PC-3 (cell line): ENCODE results near the gene NPW. TPM values are rescaled to one million over a fixed set of nuclear protein-coding genes. Genes with fewer than 3 reads are reported as not detected.
A peak's percentile ranks its signal among the peaks of the same experiment; 100 is the strongest.

Experiments used
- ATAC-seq: fragments of 200-7000 bp; cut with Tn5 transposase; 2 replicates; pipeline ENCODE4 v1.9.1; 2020; ENCODE audit warnings: mild to moderate bottlenecking, moderate library complexity
- BruUV-seq: library from RNA; stranded (reverse); fragments of 400-500 nt; replicated peaks from 2 replicates; lab custom pipeline; 2021; lab: Mats Ljungman, UMichigan
- CTCF ChIA-PET: fragments of 300-600 bp; sonication (Branson Sonifier 250); formaldehyde crosslinking; loops from one replicate; lab custom pipeline; 2022; ENCODE audit warnings: antibody characterized with exemption; lab: Charles Lee
- POLR2A ChIA-PET: fragments of 300-600 bp; sonication (Branson Sonifier 250); formaldehyde crosslinking; loops from one replicate; lab custom pipeline; 2022; ENCODE audit warnings: antibody characterized with exemption; ENCODE audit not compliant: unreplicated experiment; lab: Charles Lee
- DNase-seq: peaks from one replicate; pipeline ENCODE4 v3.0.0-alpha.2; 2015
- H2AFZ ChIP-seq: fragments of 300-600 bp; sonication (generic); 2 replicates; pipeline ENCODE4 v1.6.0; 2016; ENCODE audit warnings: antibody characterized with exemption, low read length
- H3F3A ChIP-seq: fragments of 300-600 bp; sonication (generic); one replicate; pipeline ENCODE4 v1.6.0; 2017; ENCODE audit warnings: antibody characterized with exemption, low read length, control low read depth, mild to moderate bottlenecking; ENCODE audit not compliant: unreplicated experiment
- H3K27ac ChIP-seq: fragments of 300-600 bp; sonication (generic); 2 replicates; pipeline ENCODE4 v1.5.1; 2016; ENCODE audit warnings: mild to moderate bottlenecking, low read length
- H3K27me3 ChIP-seq: fragments of 300-600 bp; sonication (generic); 2 replicates; pipeline ENCODE4 v1.6.1; 2016; ENCODE audit warnings: low read length, mixed read lengths
- H3K36me3 ChIP-seq: fragments of 300-600 bp; sonication (generic); 2 replicates; pipeline ENCODE4 v1.6.1; 2016; ENCODE audit warnings: low read depth, mixed run types, low read length, mixed read lengths
- H3K4me1 ChIP-seq: fragments of 300-600 bp; sonication (generic); 2 replicates; pipeline ENCODE4 v1.5.1; 2016; ENCODE audit warnings: low read length; ENCODE audit not compliant: insufficient read depth
- H3K4me2 ChIP-seq: fragments of 300-600 bp; sonication (generic); 2 replicates; pipeline ENCODE4 v1.6.0; 2016; ENCODE audit warnings: low read length
- H3K4me3 ChIP-seq: fragments of 300-600 bp; sonication (generic); 2 replicates; pipeline ENCODE4 v1.5.1; 2016; ENCODE audit warnings: mild to moderate bottlenecking, low read length, mixed read lengths
- H3K79me2 ChIP-seq: fragments of 300-600 bp; sonication (generic); 2 replicates; pipeline ENCODE4 v1.6.1; 2017; ENCODE audit warnings: low read length, mixed read lengths
- H3K9ac ChIP-seq: fragments of 300-600 bp; sonication (generic); 2 replicates; pipeline ENCODE4 v1.6.0; 2016; ENCODE audit warnings: mild to moderate bottlenecking, low read length
- H3K9me2 ChIP-seq: fragments of 300-600 bp; sonication (generic); replicated peaks from 2 replicates; pipeline ENCODE4 v1.6.1; 2016; ENCODE audit warnings: mixed run types, low read length, mixed read lengths
- H3K9me3 ChIP-seq: fragments of 300-600 bp; sonication (generic); 2 replicates; pipeline ENCODE4 v1.6.1; 2016; ENCODE audit warnings: low read length, mixed read lengths
- H4K20me1 ChIP-seq: fragments of 300-600 bp; sonication (generic); 2 replicates; pipeline ENCODE4 v1.6.1; 2016; ENCODE audit warnings: low read length, mixed read lengths
- EZH2 ChIP-seq: fragments of 300-600 bp; sonication (generic); IDR thresholded peaks from one replicate; pipeline ENCODE4 v1.6.1; 2017; ENCODE audit warnings: antibody characterized with exemption, mild to moderate bottlenecking, low read length; ENCODE audit not compliant: unreplicated experiment
- EZH2phosphoT487 ChIP-seq: fragments of 300-600 bp; sonication (generic); IDR thresholded peaks from 2 replicates; pipeline ENCODE4 v1.6.1; 2018; ENCODE audit warnings: mild to moderate bottlenecking, antibody characterized with exemption, low read length, borderline replicate concordance
- intact Hi-C: fragments of 100-400 bp; cut with micrococcal nuclease; formaldehyde crosslinking; loops from 2 replicates; pipeline ENCODE4 v1.9.0; 2023
- total RNA-seq: library from RNA; depleted of rRNA; stranded (reverse); fragments of >200 nt; gene quantifications from 2 replicates; pipeline ENCODE4 v1.2.3, GENCODE V29; 2014
- TF ChIP-seq, protein P1 (sequence below): fragments of 300-600 bp; sonication (generic); conservative IDR thresholded peaks from 2 replicates; pipeline ENCODE4 v1.5.1; 2017; ENCODE audit warnings: antibody characterized with exemption, low read depth, mild to moderate bottlenecking, low read length

Gene NPW
- total RNA-seq, 1 experiment from 2014 or later, result 3.8 TPM

DNA sequence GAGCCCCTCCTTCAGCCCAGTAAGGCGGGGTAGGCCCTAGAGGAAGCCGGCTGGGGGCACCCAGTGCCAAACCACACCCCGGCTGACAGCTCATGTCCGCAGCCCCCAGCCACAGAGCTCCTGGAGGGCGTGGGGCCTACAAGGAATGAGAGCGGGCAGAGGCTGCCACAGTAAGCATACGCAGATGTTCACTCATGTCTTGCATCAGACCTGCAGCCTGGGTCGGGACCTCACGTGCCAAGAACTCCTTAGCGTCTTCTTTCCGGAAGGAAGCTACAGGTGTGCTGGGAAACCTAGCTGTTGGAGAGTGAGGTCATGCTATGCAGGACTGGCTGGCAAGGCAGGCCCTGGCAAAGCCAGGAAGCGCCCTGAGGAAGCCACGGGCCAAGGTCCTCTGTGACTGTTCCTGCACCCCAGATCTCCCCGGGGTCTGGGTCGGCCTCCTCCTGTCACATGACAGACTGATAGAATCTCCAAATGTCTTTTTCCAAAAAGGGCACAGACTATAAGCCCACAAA lies 11.5 kb upstream of the NPW start:
- Histone ChIP-seq H3K36me3 (peaks cover 3% of the 10 kb centered on the region; the same call in 1 of the 2 replicates), H3K9ac (peak overlapping the region; percentile 97), H3K27me3 (no peaks in the 10 kb centered on the region), H3K9me2 (no peaks in the 10 kb centered on the region), H3K9me3 (no peaks in the 10 kb centered on the region), H3F3A (no peaks in the 10 kb centered on the region), H3K4me3 (peak overlapping the region; percentile 94), H3K4me1 (peaks cover 25% of the 10 kb centered on the region), H3K4me2 (peak overlapping the region; percentile 91), H3K27ac (peak overlapping the region; percentile 64), H4K20me1 (peaks cover 33% of the 10 kb centered on the region), H3K79me2 (peaks cover 71% of the 10 kb centered on the region), H2AFZ (no peak overlapping the region)
- intact Hi-C loops, result no loop called here
- ATAC-seq, result peak; percentile 60
- 0 out of 2 replicates have a peak, but pooled peaks have one; percentile 48 for TF ChIP-seq EZH2phosphoT487
- TF ChIP-seq, protein P1, sequence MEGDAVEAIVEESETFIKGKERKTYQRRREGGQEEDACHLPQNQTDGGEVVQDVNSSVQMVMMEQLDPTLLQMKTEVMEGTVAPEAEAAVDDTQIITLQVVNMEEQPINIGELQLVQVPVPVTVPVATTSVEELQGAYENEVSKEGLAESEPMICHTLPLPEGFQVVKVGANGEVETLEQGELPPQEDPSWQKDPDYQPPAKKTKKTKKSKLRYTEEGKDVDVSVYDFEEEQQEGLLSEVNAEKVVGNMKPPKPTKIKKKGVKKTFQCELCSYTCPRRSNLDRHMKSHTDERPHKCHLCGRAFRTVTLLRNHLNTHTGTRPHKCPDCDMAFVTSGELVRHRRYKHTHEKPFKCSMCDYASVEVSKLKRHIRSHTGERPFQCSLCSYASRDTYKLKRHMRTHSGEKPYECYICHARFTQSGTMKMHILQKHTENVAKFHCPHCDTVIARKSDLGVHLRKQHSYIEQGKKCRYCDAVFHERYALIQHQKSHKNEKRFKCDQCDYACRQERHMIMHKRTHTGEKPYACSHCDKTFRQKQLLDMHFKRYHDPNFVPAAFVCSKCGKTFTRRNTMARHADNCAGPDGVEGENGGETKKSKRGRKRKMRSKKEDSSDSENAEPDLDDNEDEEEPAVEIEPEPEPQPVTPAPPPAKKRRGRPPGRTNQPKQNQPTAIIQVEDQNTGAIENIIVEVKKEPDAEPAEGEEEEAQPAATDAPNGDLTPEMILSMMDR, result no peak
- CTCF ChIA-PET, result interaction anchor here (1.3 kb wide), 1 partner anchor 15 kb away, joined by 20 read pairs; no protein-coding TSS in a partner anchor
- POLR2A ChIA-PET, result interaction anchor here (0.6 kb wide), 2 partner anchors 15 to 24 kb away, joined by 4 to 9 read pairs; partner anchors contain the start of gene GFER
- BruUV-seq, result TSS peak; percentile 68
- peak; percentile 82 for DNase-seq

DNA sequence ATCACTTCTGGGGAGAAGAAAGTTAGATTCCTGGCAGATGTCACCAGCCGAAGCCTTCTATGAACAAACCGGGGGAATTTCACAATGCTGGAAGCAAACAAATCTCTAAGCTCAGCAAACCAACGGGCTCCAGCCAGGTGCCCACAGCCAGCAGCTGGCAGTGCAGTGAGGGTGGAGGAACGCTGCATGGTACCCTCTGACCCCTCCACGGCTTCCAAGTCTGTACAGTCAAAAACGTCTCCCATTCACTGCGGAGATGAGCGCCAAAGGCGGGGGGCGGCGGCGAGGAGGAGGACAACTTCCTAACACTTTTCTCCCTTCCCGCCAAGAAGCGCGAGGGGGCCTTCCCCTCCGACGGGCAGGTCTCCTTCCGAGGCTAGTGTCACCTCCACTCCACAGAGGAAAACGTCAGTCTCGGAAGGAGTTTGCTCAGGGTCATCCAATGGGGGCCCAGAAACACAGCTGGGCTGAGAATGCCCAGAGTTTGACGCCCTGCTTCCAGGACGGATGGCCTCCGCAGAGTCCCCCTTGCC lies 10.9 kb upstream of the NPW start:
- H3K4me2 ChIP-seq, result peak overlapping the region; percentile 91
- H3K9ac ChIP-seq, result peak overlapping the region; percentile 97
- peaks cover 65% of the 10 kb centered on the region for H3K79me2 ChIP-seq
- H3K27ac ChIP-seq, result peak overlapping the region; percentile 64
- no peaks in the 10 kb centered on the region for H3F3A ChIP-seq
- peaks cover 3% of the 10 kb centered on the region; the same call in 1 of the 2 replicates for H3K36me3 ChIP-seq
- TF ChIP-seq, protein P1, result no peak
- TF ChIP-seq EZH2, result no peak
- no peak for TF ChIP-seq EZH2phosphoT487
- peaks cover 25% of the 10 kb centered on the region for H3K4me1 ChIP-seq
- ChIA-PET POLR2A (interaction anchor here (0.6 kb wide), 1 partner anchor 14 kb away, joined by 9 read pairs; no protein-coding TSS in a partner anchor), CTCF (interaction anchor here (1.3 kb wide), 1 partner anchor 14 kb away, joined by 20 read pairs; no protein-coding TSS in a partner anchor)
- no peak overlapping the region for H2AFZ ChIP-seq
- DNase-seq (peak; percentile 22), ATAC-seq (no peak)
- no peaks in the 10 kb centered on the region for H3K9me2 ChIP-seq
- intact Hi-C loops, result no loop called here
- no peaks in the 10 kb centered on the region for H3K9me3 ChIP-seq
- H4K20me1 ChIP-seq, result peaks cover 27% of the 10 kb centered on the region
- H3K4me3 ChIP-seq, result peak overlapping the region; percentile 94
- no peaks in the 10 kb centered on the region for H3K27me3 ChIP-seq
- no TSS peak for BruUV-seq
